Choroid plexus epithelial cell (primary cell): ENCODE results near the gene PRKG1.

Source experiments
- DNase-seq: peaks from one replicate; pipeline ENCODE4 v3.0.0-alpha.2; 2010; ENCODE audit warnings: low read depth
- H3K4me3 ChIP-seq: 2 replicates; pipeline ENCODE4 v1.5.1; 2011; ENCODE audit warnings: low read depth, mild to moderate bottlenecking, control low read depth, low read length, moderate library complexity
- CTCF ChIP-seq: conservative IDR thresholded peaks from 2 replicates; pipeline ENCODE4 v1.5.1; 2011; ENCODE audit warnings: low read depth, mild to moderate bottlenecking, control low read depth, inconsistent platforms, low read length, moderate library complexity

The PRKG1 gene

DNA sequence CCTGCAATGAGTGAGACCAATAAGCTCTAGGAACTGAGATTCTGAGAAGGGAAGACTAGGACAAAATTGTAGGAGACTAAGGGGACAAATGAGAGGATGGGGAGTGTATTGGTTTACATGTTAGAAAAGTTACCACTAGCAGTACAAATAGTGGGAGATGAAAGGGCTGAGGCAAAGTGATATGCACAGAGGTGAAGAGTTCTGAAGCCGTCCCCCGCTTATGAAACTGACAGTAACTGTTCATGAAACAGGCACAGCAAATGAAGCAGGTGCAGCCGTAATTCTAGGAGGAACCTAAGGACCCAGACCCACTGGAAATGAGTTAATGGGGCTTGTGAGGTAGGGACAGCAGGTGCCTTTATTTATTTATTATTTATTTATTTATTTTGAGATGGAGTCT, 211.3 kb downstream of the PRKG1 start:
- no peak for TF ChIP-seq CTCF
- no peak overlapping the region for H3K4me3 ChIP-seq
- DNase-seq = no peak

DNA sequence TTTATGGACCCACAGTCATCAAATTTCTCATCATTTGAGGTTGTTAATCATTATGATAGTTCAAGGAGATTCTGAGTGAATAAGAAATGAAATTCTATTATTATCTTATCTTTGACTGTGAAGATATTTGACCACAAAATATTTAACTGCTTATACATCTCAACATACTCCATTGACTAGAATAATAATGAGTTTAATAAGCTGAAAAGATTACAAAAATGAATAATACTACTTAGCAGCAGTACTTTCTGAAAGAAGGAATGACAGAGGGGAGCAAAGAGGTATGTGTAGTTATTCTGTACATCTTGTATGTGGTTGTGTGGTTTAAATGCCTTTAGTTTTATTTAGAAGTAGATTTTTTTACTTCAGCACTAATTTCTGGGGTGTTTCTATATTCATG, 214.2 kb downstream of the PRKG1 start:
- no peak for TF ChIP-seq CTCF
- DNase-seq = peak; percentile 17
- no peak overlapping the region for H3K4me3 ChIP-seq

GRCh38 chr10:51289519-51289918, 215.2 kb downstream of the PRKG1 start:
- H3K4me3 ChIP-seq = no peak overlapping the region
- DNase-seq = no peak
- TF ChIP-seq CTCF = no peak

- no peak for DNase-seq
Observed at GRCh38 chr10:51291961-51292360, 217.7 kb downstream of the PRKG1 start.

DNA sequence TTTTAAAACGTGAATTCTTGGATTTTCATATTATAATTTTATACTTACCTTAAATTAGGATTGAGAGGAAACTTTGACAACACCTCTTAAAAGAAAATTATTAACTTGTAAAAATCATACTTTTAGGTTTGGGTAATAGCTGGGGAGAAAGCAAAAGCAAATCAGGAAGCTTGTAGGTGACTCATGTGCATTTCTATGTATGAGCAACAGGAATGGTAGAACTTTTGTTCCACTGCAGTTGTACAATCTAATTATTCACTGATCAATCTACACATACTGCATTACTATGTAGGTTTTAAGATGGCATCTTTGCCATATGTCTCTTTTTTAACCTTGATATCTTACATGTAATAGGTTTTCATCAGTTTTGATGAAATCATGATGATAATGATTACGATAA, 223.2 kb downstream of the PRKG1 start:
- no peak overlapping the region for H3K4me3 ChIP-seq
- DNase-seq = peak; percentile 57
- TF ChIP-seq CTCF = no peak

More at GRCh38 chr10:51291961-51292360, 217.7 kb downstream of the PRKG1 start:
- H3K4me3 ChIP-seq = no peak overlapping the region
- TF ChIP-seq CTCF = no peak

GRCh38 chr10:51300617-51301304, 226.5 kb downstream of the PRKG1 start:
- no peak for TF ChIP-seq CTCF
- no peak overlapping the region for H3K4me3 ChIP-seq
- no peak for DNase-seq

- H3K4me3 ChIP-seq = no peak overlapping the region
- TF ChIP-seq CTCF = no peak
- DNase-seq = no peak
Observed at GRCh38 chr10:51301644-51302043, 227.4 kb downstream of the PRKG1 start.
